ENCODE data around the gene CTAGE1. TPM values are rescaled to one million over a fixed set of nuclear protein-coding genes. Genes with fewer than 3 reads are reported as not detected.
A peak's percentile ranks its signal among the peaks of the same experiment; 100 is the strongest.

Gene CTAGE1
- total RNA-seq, 2 experiments from 2014 or later = not detected

DNA sequence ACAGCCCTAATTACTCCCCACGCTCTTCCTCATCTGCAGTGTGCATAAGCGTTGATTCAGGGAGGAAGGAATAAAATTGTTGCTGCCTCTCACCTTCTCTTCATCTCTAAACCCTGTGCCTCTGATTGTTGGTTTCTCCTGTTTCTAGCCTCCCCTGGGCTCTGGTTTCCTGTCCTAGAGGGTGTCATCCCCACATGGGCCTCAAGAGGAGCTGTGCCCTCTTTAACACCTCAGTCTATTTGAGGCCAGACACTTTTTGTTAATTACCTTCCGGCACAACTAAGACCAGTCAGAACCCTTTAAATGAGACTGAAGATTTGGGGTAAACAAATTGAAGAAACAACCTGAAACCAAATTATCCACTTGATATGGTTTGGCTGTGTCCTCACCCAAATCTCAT is 9.7 kb downstream of the CTAGE1 start:
- Histone ChIP-seq H3K4me1 (ENCODE audit: insufficient read depth, low read length, poor library complexity, severe bottlenecking) (no peaks in the 10 kb centered on the region), H3K9me3 (ENCODE audit: low read length) (no peaks in the 10 kb centered on the region), H3K27ac (ENCODE audit: low read depth, low read length, poor library complexity, severe bottlenecking) (no peak overlapping the region), H3K79me2 (ENCODE audit: insufficient read depth, low read depth, low read length) (no peaks in the 10 kb centered on the region), H4K20me1 (ENCODE audit: insufficient read depth, low read length) (no peaks in the 10 kb centered on the region), H3K36me3 (ENCODE audit: insufficient read depth, low read length) (no peaks in the 10 kb centered on the region), H3K4me2 (ENCODE audit: low read length) (no peak overlapping the region), H3K4me3 (ENCODE audit: low read depth, low read length, poor library complexity, severe bottlenecking) (no peak overlapping the region), H3K9me2 (ENCODE audit: insufficient read depth, low read length) (no peaks in the 10 kb centered on the region), H2AFZ (ENCODE audit: low read length) (no peak overlapping the region)
- intact Hi-C loops (cut with micrococcal nuclease; ENCODE audit: unreplicated experiment) = no loop called here
- peak; percentile 1 for DNase-seq (ENCODE audit: low spot score)
- POLR2A ChIA-PET = no interaction called here
- BruUV-seq (replicated peaks) = no TSS peak
- CTCF ChIA-PET (ENCODE audit: unreplicated experiment) = no interaction called here
- TF ChIP-seq, protein P1, sequence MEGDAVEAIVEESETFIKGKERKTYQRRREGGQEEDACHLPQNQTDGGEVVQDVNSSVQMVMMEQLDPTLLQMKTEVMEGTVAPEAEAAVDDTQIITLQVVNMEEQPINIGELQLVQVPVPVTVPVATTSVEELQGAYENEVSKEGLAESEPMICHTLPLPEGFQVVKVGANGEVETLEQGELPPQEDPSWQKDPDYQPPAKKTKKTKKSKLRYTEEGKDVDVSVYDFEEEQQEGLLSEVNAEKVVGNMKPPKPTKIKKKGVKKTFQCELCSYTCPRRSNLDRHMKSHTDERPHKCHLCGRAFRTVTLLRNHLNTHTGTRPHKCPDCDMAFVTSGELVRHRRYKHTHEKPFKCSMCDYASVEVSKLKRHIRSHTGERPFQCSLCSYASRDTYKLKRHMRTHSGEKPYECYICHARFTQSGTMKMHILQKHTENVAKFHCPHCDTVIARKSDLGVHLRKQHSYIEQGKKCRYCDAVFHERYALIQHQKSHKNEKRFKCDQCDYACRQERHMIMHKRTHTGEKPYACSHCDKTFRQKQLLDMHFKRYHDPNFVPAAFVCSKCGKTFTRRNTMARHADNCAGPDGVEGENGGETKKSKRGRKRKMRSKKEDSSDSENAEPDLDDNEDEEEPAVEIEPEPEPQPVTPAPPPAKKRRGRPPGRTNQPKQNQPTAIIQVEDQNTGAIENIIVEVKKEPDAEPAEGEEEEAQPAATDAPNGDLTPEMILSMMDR (conservative IDR thresholded peaks at IDR 0.05; ENCODE audit: low read length) = peak; percentile 41; the same call in 1 of the 2 replicates
- no peak for TF ChIP-seq EZH2phosphoT487 (IDR thresholded peaks at IDR 0.05; ENCODE audit: borderline replicate concordance, low read depth, low read length)

DNA sequence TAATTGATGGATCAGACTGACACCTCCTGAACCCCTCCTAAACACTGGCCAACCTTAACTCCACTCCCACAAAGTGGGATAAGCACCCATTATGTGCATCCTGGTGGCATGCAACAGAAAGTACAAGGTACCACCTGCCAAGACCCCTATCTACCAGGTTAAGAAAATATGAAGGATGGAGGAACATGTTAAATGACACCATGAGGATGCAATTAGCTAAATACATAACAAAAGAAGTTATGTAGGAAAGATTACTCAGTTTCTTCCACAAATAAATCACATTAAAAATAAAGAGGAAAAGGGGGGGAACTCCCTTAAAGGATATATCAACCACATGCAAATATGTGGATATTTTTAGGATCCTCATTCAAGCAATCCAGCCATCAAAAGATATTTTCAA is 12.6 kb downstream of the CTAGE1 start:
- Histone ChIP-seq H3K4me3 (ENCODE audit: low read depth, low read length, poor library complexity, severe bottlenecking) (no peak overlapping the region), H3K27ac (ENCODE audit: low read depth, low read length, poor library complexity, severe bottlenecking) (no peak overlapping the region), H3K9me2 (ENCODE audit: insufficient read depth, low read length) (no peaks in the 10 kb centered on the region), H2AFZ (ENCODE audit: low read length) (no peak overlapping the region), H3K4me2 (ENCODE audit: low read length) (no peak overlapping the region), H3K79me2 (ENCODE audit: insufficient read depth, low read depth, low read length) (no peaks in the 10 kb centered on the region), H4K20me1 (ENCODE audit: insufficient read depth, low read length) (no peaks in the 10 kb centered on the region), H3K36me3 (ENCODE audit: insufficient read depth, low read length) (no peaks in the 10 kb centered on the region), H3K4me1 (ENCODE audit: insufficient read depth, low read length, poor library complexity, severe bottlenecking) (no peaks in the 10 kb centered on the region), H3K9me3 (ENCODE audit: low read length) (no peaks in the 10 kb centered on the region)
- no peak for DNase-seq (ENCODE audit: low spot score)
- intact Hi-C loops (cut with micrococcal nuclease; ENCODE audit: unreplicated experiment) = no loop called here
- ChIA-PET POLR2A (no interaction called here), CTCF (ENCODE audit: unreplicated experiment) (no interaction called here)
- TF ChIP-seq, protein P1 (conservative IDR thresholded peaks at IDR 0.05; ENCODE audit: low read length) = no peak
- no peak for TF ChIP-seq EZH2phosphoT487 (IDR thresholded peaks at IDR 0.05; ENCODE audit: borderline replicate concordance, low read depth, low read length)
- no TSS peak for BruUV-seq (replicated peaks)

DNA sequence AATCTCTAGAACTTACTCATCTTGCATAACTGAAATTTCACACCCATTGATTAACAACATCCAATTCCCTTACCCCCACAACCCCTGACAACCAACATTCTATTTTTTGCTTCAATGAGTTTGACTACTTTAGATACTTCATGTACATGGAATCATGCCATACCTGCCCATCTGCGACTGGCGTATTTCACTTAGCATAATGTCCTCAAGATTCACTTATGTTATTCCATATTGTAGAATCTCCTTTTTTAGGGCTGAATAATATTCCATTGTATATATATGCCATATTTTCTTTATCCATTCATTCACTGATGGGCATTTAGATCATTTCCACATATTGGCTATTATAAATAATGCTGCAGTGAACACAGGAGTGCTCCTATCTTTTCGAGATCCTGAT is 13.8 kb downstream of the CTAGE1 start:
- CTCF ChIA-PET (ENCODE audit: unreplicated experiment) = no interaction called here
- H3K27ac ChIP-seq (ENCODE audit: low read depth, low read length, poor library complexity, severe bottlenecking) = no peak overlapping the region

More for the DNA sequence above, 13.8 kb downstream of the CTAGE1 start:
- no peak overlapping the region for H3K4me2 ChIP-seq (ENCODE audit: low read length)
- no peaks in the 10 kb centered on the region for H3K9me3 ChIP-seq (ENCODE audit: low read length)
- H3K36me3 ChIP-seq (ENCODE audit: insufficient read depth, low read length) = no peaks in the 10 kb centered on the region
- intact Hi-C loops (cut with micrococcal nuclease; ENCODE audit: unreplicated experiment) = no loop called here
- no peak for DNase-seq (ENCODE audit: low spot score)
- no peaks in the 10 kb centered on the region for H4K20me1 ChIP-seq (ENCODE audit: insufficient read depth, low read length)
- no peaks in the 10 kb centered on the region for H3K9me2 ChIP-seq (ENCODE audit: insufficient read depth, low read length)
- POLR2A ChIA-PET = no interaction called here
- no TSS peak for BruUV-seq (replicated peaks)
- TF ChIP-seq EZH2phosphoT487 (IDR thresholded peaks at IDR 0.05; ENCODE audit: borderline replicate concordance, low read depth, low read length) = no peak
- TF ChIP-seq, protein P1 (conservative IDR thresholded peaks at IDR 0.05; ENCODE audit: low read length) = no peak
- H3K4me1 ChIP-seq (ENCODE audit: insufficient read depth, low read length, poor library complexity, severe bottlenecking) = no peaks in the 10 kb centered on the region
- H3K4me3 ChIP-seq (ENCODE audit: low read depth, low read length, poor library complexity, severe bottlenecking) = no peak overlapping the region
- H2AFZ ChIP-seq (ENCODE audit: low read length) = no peak overlapping the region
- no peaks in the 10 kb centered on the region for H3K79me2 ChIP-seq (ENCODE audit: insufficient read depth, low read depth, low read length)
